Stimulated activated CD8-positive, alpha-beta memory T cell treated with anti-CD3 and anti-CD28 coated beads, Interleukin-7, amount 100 ng/mL, for 4 hours (primary cell): Measurements from ENCODE around the gene CCDC121.
"Not testable (repeated sequence)": the region's sequence is repeated elsewhere in the genome, so short reads cannot be mapped to it uniquely, and the experiment has no call there.

ENCODE experiments used
- DNase-seq, 2 donors: peaks; one replicate each; pipeline ENCODE4 v3.0.0-alpha.2; 2020; ENCODE audit warnings: low read depth in 2 of 2

CCDC121 gene

GRCh38 chr2:27638037-27638637 is 9.3 kb upstream of the CCDC121 start:
- no peak for DNase-seq

- DNase-seq = no peak
Measured at GRCh38 chr2:27636766-27637165, 8.0 kb upstream of the CCDC121 start.

- no peak for DNase-seq
Measured at GRCh38 chr2:27634291-27634690, 5.5 kb upstream of the CCDC121 start.

GRCh38 chr2:27630257-27630656 is 1.4 kb upstream of the CCDC121 start:
- not testable (repeated sequence) for DNase-seq

- no peak for DNase-seq
Measured at GRCh38 chr2:27627963-27628766, 647 bp downstream of the CCDC121 start.

- DNase-seq = not testable (repeated sequence)
Measured at GRCh38 chr2:27626921-27627320, 1.9 kb downstream of the CCDC121 start.

GRCh38 chr2:27626323-27626722 is 2.5 kb downstream of the CCDC121 start:
- DNase-seq = not testable (repeated sequence)

GRCh38 chr2:27624943-27625342 is 3.9 kb downstream of the CCDC121 start:
- DNase-seq = no peak

GRCh38 chr2:27622921-27623384 is 5.9 kb downstream of the CCDC121 start:
- DNase-seq = no peak

GRCh38 chr2:27621524-27621923 is 7.3 kb downstream of the CCDC121 start:
- DNase-seq = no peak

GRCh38 chr2:27615316-27615715 is 13.5 kb downstream of the CCDC121 start:
- no peak for DNase-seq

GRCh38 chr2:27613985-27614384 is 14.8 kb downstream of the CCDC121 start:
- no peak for DNase-seq

GRCh38 chr2:27606611-27607010 is 22.2 kb downstream of the CCDC121 start:
- DNase-seq = no peak

- no peak for DNase-seq
Measured at GRCh38 chr2:27596627-27597026, 32.2 kb downstream of the CCDC121 start.

GRCh38 chr2:27595412-27595811 is 33.4 kb downstream of the CCDC121 start:
- DNase-seq = not testable (repeated sequence)

- not testable (repeated sequence) for DNase-seq
Measured at GRCh38 chr2:27594020-27594703, 34.6 kb downstream of the CCDC121 start.

- DNase-seq = no peak
Measured at GRCh38 chr2:27593240-27593639, 35.6 kb downstream of the CCDC121 start.

- DNase-seq = no peak
Measured at GRCh38 chr2:27591745-27592144, 37.1 kb downstream of the CCDC121 start.

GRCh38 chr2:27588308-27588707 is 40.5 kb downstream of the CCDC121 start:
- no peak for DNase-seq

GRCh38 chr2:27587025-27587424 is 41.8 kb downstream of the CCDC121 start:
- no peak for DNase-seq

- no peak for DNase-seq
Measured at GRCh38 chr2:27584597-27584996, 44.2 kb downstream of the CCDC121 start.

GRCh38 chr2:27583390-27583915 is 45.4 kb downstream of the CCDC121 start:
- DNase-seq = no peak
